Neutrophil (primary cell): ENCODE results near the gene FLNC.

ENCODE experiments used
- H3K27ac ChIP-seq: fragments of 200-600 bp; sonication (generic); 2 replicates; pipeline ENCODE4 v1.5.1; 2016; ENCODE audit warnings: mild to moderate bottlenecking, moderate library complexity
- H3K27me3 ChIP-seq: fragments of 200-600 bp; sonication (generic); 2 replicates; pipeline ENCODE4 v1.6.0; 2016; ENCODE audit warnings: mild to moderate bottlenecking
- H3K36me3 ChIP-seq: fragments of 200-600 bp; sonication (generic); 2 replicates; pipeline ENCODE4 v1.5.1; 2017
- H3K4me1 ChIP-seq, 2 experiments: fragments of 200-600 bp in 1 of 2; sonication (generic) in 1 of 2; 1 replicate in 1 of 2; 2 replicates in 1 of 2; pipeline versions ENCODE4 v1.5.1 to v1.6.1; 2013 to 2016; ENCODE audit warnings: low read depth in 1 of 2, low read length in 1 of 2, mild to moderate bottlenecking in 1 of 2, moderate library complexity in 1 of 2; ENCODE audit not compliant: control insufficient read depth in 1 of 2, insufficient read depth in 1 of 2
- H3K4me3 ChIP-seq, 2 experiments: fragments of 200-600 bp in 1 of 2; sonication (generic) in 1 of 2; 1 replicate in 1 of 2; 2 replicates in 1 of 2; pipeline ENCODE4 v1.5.1; 2013 to 2016; ENCODE audit warnings: low read depth in 1 of 2, low read length in 1 of 2, mild to moderate bottlenecking in 1 of 2, moderate library complexity in 1 of 2
- H3K9me3 ChIP-seq: fragments of 200-600 bp; sonication (generic); 2 replicates; pipeline ENCODE4 v1.5.1; 2016
- CTCF ChIP-seq: fragments of 200-600 bp; sonication (generic); IDR thresholded peaks from 2 replicates; pipeline ENCODE4 v1.5.1; 2016; ENCODE audit warnings: antibody characterized with exemption

Gene FLNC

DNA sequence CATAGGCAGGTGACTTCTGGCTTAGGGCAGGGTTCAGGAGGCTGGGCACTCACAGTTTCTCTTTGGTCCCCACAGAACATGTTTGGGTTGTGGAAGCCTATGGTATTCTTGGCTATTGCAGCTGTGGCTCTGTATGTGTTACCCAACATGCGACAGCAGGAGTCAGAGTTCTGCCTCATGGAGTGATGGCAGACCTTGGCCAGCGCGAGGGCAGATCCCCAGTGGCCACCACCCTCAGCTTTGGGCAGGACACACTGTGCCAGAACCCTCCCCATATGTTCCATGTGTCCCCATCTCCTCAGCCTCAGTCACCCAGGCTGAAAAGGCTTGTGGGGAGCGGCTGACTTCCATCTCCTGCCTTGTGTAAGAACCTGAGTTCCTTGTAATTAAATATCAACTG, 8.5 kb upstream of the FLNC start:
- Histone ChIP-seq H3K4me3 (no peak overlapping the region), H3K4me1 (no peaks in the 10 kb centered on the region), H3K9me3 (no peaks in the 10 kb centered on the region), H3K27ac (no peak overlapping the region), H3K36me3 (no peaks in the 10 kb centered on the region), H3K27me3 (peaks cover 23% of the 10 kb centered on the region)
- TF ChIP-seq CTCF = no peak

GRCh38 chr7:128826512-128826911, 3.7 kb upstream of the FLNC start:
- Histone ChIP-seq H3K27me3 (peaks cover 50% of the 10 kb centered on the region), H3K9me3 (no peaks in the 10 kb centered on the region), H3K4me3 (no peak overlapping the region), H3K27ac (no peak overlapping the region), H3K36me3 (no peaks in the 10 kb centered on the region), H3K4me1 (peaks cover 8 to 16% of the 10 kb centered on the region in 2 experiments)
- no peak for TF ChIP-seq CTCF

DNA sequence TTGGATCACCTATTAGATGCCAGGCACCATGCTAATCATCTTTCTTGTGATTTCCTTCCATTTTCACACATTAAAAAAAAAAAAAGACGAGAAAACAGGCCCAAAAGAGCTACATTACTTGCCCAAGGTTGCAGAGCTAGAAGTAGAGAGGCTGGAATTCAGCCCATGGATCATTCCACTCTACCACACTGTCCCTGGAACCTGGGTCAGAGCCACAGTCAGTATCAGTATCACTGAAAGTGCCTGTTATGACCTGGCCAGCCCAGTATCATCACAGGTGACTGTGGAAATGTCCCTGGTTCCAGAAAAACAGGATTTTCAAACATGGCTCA, 3.3 kb upstream of the FLNC start:
- Histone ChIP-seq H3K9me3 (no peaks in the 10 kb centered on the region), H3K27me3 (peaks cover 54% of the 10 kb centered on the region), H3K36me3 (no peaks in the 10 kb centered on the region), H3K4me1 (peaks cover 8 to 16% of the 10 kb centered on the region in 2 experiments), H3K4me3 (no peak overlapping the region), H3K27ac (no peak overlapping the region)
- TF ChIP-seq CTCF = no peak

- Histone ChIP-seq H3K4me1 (peaks cover 8 to 16% of the 10 kb centered on the region in 2 experiments), H3K4me3 (no peak overlapping the region), H3K9me3 (no peaks in the 10 kb centered on the region), H3K27me3 (peaks cover 59% of the 10 kb centered on the region), H3K27ac (no peak overlapping the region), H3K36me3 (no peaks in the 10 kb centered on the region)
- no peak for TF ChIP-seq CTCF
Observed at GRCh38 chr7:128827248-128827958, 2.8 kb upstream of the FLNC start.

GRCh38 chr7:128827971-128828711, 2.1 kb upstream of the FLNC start:
- Histone ChIP-seq H3K27ac (no peak overlapping the region), H3K36me3 (no peaks in the 10 kb centered on the region), H3K4me1 (peaks cover 8 to 16% of the 10 kb centered on the region in 2 experiments), H3K27me3 (peaks cover 66% of the 10 kb centered on the region), H3K9me3 (no peaks in the 10 kb centered on the region), H3K4me3 (no peak overlapping the region)
- no peak for TF ChIP-seq CTCF
